Measurements from ENCODE around the gene GALNT6. TPM values are rescaled to one million over a fixed set of nuclear protein-coding genes. Genes with fewer than 3 reads are reported as not detected.

The GALNT6 gene
- total RNA-seq, 1 experiment from 2014 or later, result 101 TPM

GRCh38 chr12:51348116-51348515 lies 43.1 kb downstream of the GALNT6 start:
- no peak overlapping the region for H3K9ac ChIP-seq (ENCODE audit: low read length)
- ATAC-seq (no peak), DNase-seq (no peak)
- TF ChIP-seq CTCF (conservative IDR thresholded peaks at IDR 0.05; ENCODE audit: low read depth, low read length) (no peak), EZH2 (IDR thresholded peaks at IDR 0.05; ENCODE audit: low read length, unreplicated experiment) (no peak)
- no peaks in the 10 kb centered on the region for H3K27me3 ChIP-seq (ENCODE audit: low read length)
- H3K79me2 ChIP-seq (ENCODE audit: low read length), result no peaks in the 10 kb centered on the region
- intact Hi-C loops (cut with micrococcal nuclease), result no loop called here
- POLR2A ChIA-PET (ENCODE audit: unreplicated experiment), result no interaction called here
- no peaks in the 10 kb centered on the region for H3K9me2 ChIP-seq (replicated peaks; ENCODE audit: low read length)
- H3K9me3 ChIP-seq (ENCODE audit: low read length), result no peaks in the 10 kb centered on the region
- H4K20me1 ChIP-seq (ENCODE audit: low read length), result no peaks in the 10 kb centered on the region
- H3K4me3 ChIP-seq (ENCODE audit: low read length), result no peak overlapping the region
- no peak overlapping the region for H3K4me2 ChIP-seq (ENCODE audit: low read length)
- no peaks in the 10 kb centered on the region for H3K36me3 ChIP-seq (ENCODE audit: low read depth, low read length)
- H3F3A ChIP-seq (ENCODE audit: low read length, unreplicated experiment), result no peaks in the 10 kb centered on the region
- H2AFZ ChIP-seq (ENCODE audit: low read length), result no peak overlapping the region
- no TSS peak for BruUV-seq (replicated peaks)
- no peak overlapping the region for H3K27ac ChIP-seq (ENCODE audit: low read length)
- CTCF ChIA-PET, result no interaction called here
- peaks cover 7% of the 10 kb centered on the region for H3K4me1 ChIP-seq (ENCODE audit: insufficient read depth, low read length)

- ChIA-PET POLR2A (ENCODE audit: unreplicated experiment) (no interaction called here), CTCF (no interaction called here)
- BruUV-seq (replicated peaks), result no TSS peak
- Histone ChIP-seq H4K20me1 (ENCODE audit: low read length) (no peaks in the 10 kb centered on the region), H3K4me2 (ENCODE audit: low read length) (no peak within 1 kb of the TSS), H3K4me3 (ENCODE audit: low read length) (no peak within 1 kb of the TSS), H3K9me3 (ENCODE audit: low read length) (no peaks in the 10 kb centered on the region), H3K27me3 (ENCODE audit: low read length) (no peaks in the 10 kb centered on the region), H3K9ac (ENCODE audit: low read length) (no peak within 1 kb of the TSS), H3K79me2 (ENCODE audit: low read length) (no peaks in the 10 kb centered on the region), H3K4me1 (ENCODE audit: insufficient read depth, low read length) (peaks cover 7% of the 10 kb centered on the region), H3K27ac (ENCODE audit: low read length) (no peak within 1 kb of the TSS), H2AFZ (ENCODE audit: low read length) (no peak within 1 kb of the TSS; the same call in 1 of the 2 replicates), H3F3A (ENCODE audit: low read length, unreplicated experiment) (no peaks in the 10 kb centered on the region), H3K9me2 (replicated peaks; ENCODE audit: low read length) (no peaks in the 10 kb centered on the region), H3K36me3 (ENCODE audit: low read depth, low read length) (no peaks in the 10 kb centered on the region)
- intact Hi-C loops (cut with micrococcal nuclease), result no loop called here
- no peak for DNase-seq
- no peak for ATAC-seq
- TF ChIP-seq EZH2phosphoT487 (IDR thresholded peaks at IDR 0.05; ENCODE audit: borderline replicate concordance, low read length), result no peak
- TF ChIP-seq EZH2 (IDR thresholded peaks at IDR 0.05; ENCODE audit: low read length, unreplicated experiment), result no peak
- TF ChIP-seq CTCF (conservative IDR thresholded peaks at IDR 0.05; ENCODE audit: low read depth, low read length), result no peak
Measured at GRCh38 chr12:51346581-51346980, 44.6 kb downstream of the GALNT6 start, which contains the start of gene CELA1. Gene CELA1 (minus strand): TSS chr12:51346679. CDS start chr12:51346638, 41 bp downstream.

GRCh38 chr12:51345681-51346080 lies 45.5 kb downstream of the GALNT6 start:
- CTCF ChIA-PET, result no interaction called here
- H3K79me2 ChIP-seq (ENCODE audit: low read length), result no peaks in the 10 kb centered on the region
- ATAC-seq (no peak), DNase-seq (peak; percentile 21)
- H3K4me3 ChIP-seq (ENCODE audit: low read length), result no peak overlapping the region
- no peaks in the 10 kb centered on the region for H3K27me3 ChIP-seq (ENCODE audit: low read length)
- POLR2A ChIA-PET (ENCODE audit: unreplicated experiment), result no interaction called here
- intact Hi-C loops (cut with micrococcal nuclease), result no loop called here
- H3K27ac ChIP-seq (ENCODE audit: low read length), result no peak overlapping the region
- H3K4me1 ChIP-seq (ENCODE audit: insufficient read depth, low read length), result peaks cover 11% of the 10 kb centered on the region
- no peaks in the 10 kb centered on the region for H3K9me3 ChIP-seq (ENCODE audit: low read length)
- H3K4me2 ChIP-seq (ENCODE audit: low read length), result no peak overlapping the region
- no peaks in the 10 kb centered on the region for H3K36me3 ChIP-seq (ENCODE audit: low read depth, low read length)
- no peak for TF ChIP-seq CTCF (conservative IDR thresholded peaks at IDR 0.05; ENCODE audit: low read depth, low read length)
- no peak for TF ChIP-seq EZH2phosphoT487 (IDR thresholded peaks at IDR 0.05; ENCODE audit: borderline replicate concordance, low read length)
- TF ChIP-seq EZH2 (IDR thresholded peaks at IDR 0.05; ENCODE audit: low read length, unreplicated experiment), result no peak
- no peak overlapping the region for H3K9ac ChIP-seq (ENCODE audit: low read length)
- no peaks in the 10 kb centered on the region for H4K20me1 ChIP-seq (ENCODE audit: low read length)
- H3K9me2 ChIP-seq (replicated peaks; ENCODE audit: low read length), result no peaks in the 10 kb centered on the region
- no peaks in the 10 kb centered on the region for H3F3A ChIP-seq (ENCODE audit: low read length, unreplicated experiment)
- no TSS peak for BruUV-seq (replicated peaks)
- H2AFZ ChIP-seq (ENCODE audit: low read length), result no peak overlapping the region; the same call in 1 of the 2 replicates

All from PC-3 (cell line).